GM21360 (cell line): ENCODE data around the gene FBXO44.
"Not testable (repeated sequence)": the region's sequence is repeated elsewhere in the genome, so short reads cannot be mapped to it uniquely, and the experiment has no call there.

ENCODE experiments used
- ATAC-seq: cut with Tn5 transposase; IDR thresholded peaks from one replicate; pipeline ENCODE4 v1.9.1; 2021; ENCODE audit warnings: mild to moderate bottlenecking, moderate library complexity; ENCODE audit not compliant: unreplicated experiment

Gene FBXO44

GRCh38 chr1:11638121-11638520 lies 16.6 kb upstream of the FBXO44 start:
- ATAC-seq, result no peak

GRCh38 chr1:11639372-11639771 lies 15.3 kb upstream of the FBXO44 start:
- ATAC-seq, result no peak

- ATAC-seq, result no peak
These were observed 14.6 kb upstream of the FBXO44 start for GRCh38 chr1:11640101-11640500.

GRCh38 chr1:11640944-11641343 lies 13.7 kb upstream of the FBXO44 start:
- no peak for ATAC-seq

GRCh38 chr1:11641776-11642305 lies 12.8 kb upstream of the FBXO44 start:
- ATAC-seq, result no peak

- ATAC-seq, result not testable (repeated sequence)
These were observed 12.2 kb upstream of the FBXO44 start for GRCh38 chr1:11642418-11643017.

GRCh38 chr1:11643782-11644181 lies 10.9 kb upstream of the FBXO44 start:
- no peak for ATAC-seq

- no peak for ATAC-seq
These were observed 9.4 kb upstream of the FBXO44 start for GRCh38 chr1:11645270-11645669.

GRCh38 chr1:11645670-11646265 lies 8.9 kb upstream of the FBXO44 start:
- no peak for ATAC-seq

- no peak for ATAC-seq
These were observed 8.4 kb upstream of the FBXO44 start for GRCh38 chr1:11646317-11646716.

GRCh38 chr1:11647333-11647732 lies 7.3 kb upstream of the FBXO44 start:
- no peak for ATAC-seq

GRCh38 chr1:11648039-11648438 lies 6.6 kb upstream of the FBXO44 start:
- ATAC-seq, result no peak

- no peak for ATAC-seq
These were observed 5.9 kb upstream of the FBXO44 start for GRCh38 chr1:11648732-11649158.

GRCh38 chr1:11649237-11649623 lies 5.4 kb upstream of the FBXO44 start:
- no peak for ATAC-seq

- ATAC-seq, result no peak
These were observed 4.9 kb upstream of the FBXO44 start for GRCh38 chr1:11649624-11650330.

GRCh38 chr1:11650331-11650991 lies 4.2 kb upstream of the FBXO44 start:
- ATAC-seq, result no peak

- no peak for ATAC-seq
These were observed 3.7 kb upstream of the FBXO44 start for GRCh38 chr1:11651017-11651416.

GRCh38 chr1:11652203-11652780 lies 2.4 kb upstream of the FBXO44 start:
- ATAC-seq, result no peak

- ATAC-seq, result no peak
These were observed 1.4 kb upstream of the FBXO44 start for GRCh38 chr1:11653101-11653860.

GRCh38 chr1:11653861-11654136 lies 878 bp upstream of the FBXO44 start:
- no peak for ATAC-seq
